GM06990 (cell line): Measurements from ENCODE around the gene SLC46A1.
"Not testable (repeated sequence)": the region's sequence is repeated elsewhere in the genome, so short reads cannot be mapped to it uniquely, and the experiment has no call there.

Source experiments
- DNase-seq: peaks from one replicate; pipeline ENCODE4 v3.0.0-alpha.2; 2011; ENCODE audit not compliant: insufficient read length; ENCODE audit errors: extremely low read depth
- H3K27me3 ChIP-seq: replicated peaks from 2 replicates; pipeline ENCODE4 v1.6.0; 2011; ENCODE audit warnings: low read length; ENCODE audit not compliant: control insufficient read depth, insufficient read depth
- H3K36me3 ChIP-seq: 2 replicates; pipeline ENCODE4 v1.5.1; 2011; ENCODE audit warnings: low read length; ENCODE audit not compliant: control insufficient read depth, insufficient read depth
- H3K4me3 ChIP-seq: replicated peaks from 2 replicates; pipeline ENCODE4 v1.5.1; 2011; ENCODE audit warnings: low read depth, mild to moderate bottlenecking, control low read depth, low read length
- CTCF ChIP-seq: IDR thresholded peaks from 2 replicates; pipeline ENCODE4 v1.5.1; 2011; ENCODE audit warnings: low read length, control low read depth, mild to moderate bottlenecking, inconsistent platforms; ENCODE audit not compliant: insufficient read depth, poor library complexity, severe bottlenecking

SLC46A1 gene

GRCh38 chr17:28405632-28406472 lies at the start of gene SLC46A1:
Gene SLC46A1, minus strand, starts transcription at chr17:28406212. Its CDS starts 98 bp downstream, at chr17:28406114.
- no peaks in the 10 kb centered on the region for H3K36me3 ChIP-seq
- no peak for TF ChIP-seq CTCF
- peak; percentile 77 for DNase-seq
- peak within 1 kb of the TSS; percentile 78 for H3K4me3 ChIP-seq
- no peaks in the 10 kb centered on the region for H3K27me3 ChIP-seq

- no peak overlapping the region for H3K4me3 ChIP-seq
- no peak for DNase-seq
- H3K27me3 ChIP-seq = no peaks in the 10 kb centered on the region
- no peak for TF ChIP-seq CTCF
- H3K36me3 ChIP-seq = no peaks in the 10 kb centered on the region
Observed at GRCh38 chr17:28449859-28450258, 43.8 kb upstream of the SLC46A1 start.

GRCh38 chr17:28447396-28447760 lies 41.4 kb upstream of the SLC46A1 start:
- H3K27me3 ChIP-seq = no peaks in the 10 kb centered on the region
- no peak for TF ChIP-seq CTCF
- DNase-seq = no peak
- H3K36me3 ChIP-seq = no peaks in the 10 kb centered on the region
- no peak overlapping the region for H3K4me3 ChIP-seq

- Histone ChIP-seq H3K36me3 (no peaks in the 10 kb centered on the region), H3K27me3 (no peaks in the 10 kb centered on the region), H3K4me3 (no peak overlapping the region)
- no peak for TF ChIP-seq CTCF
- no peak for DNase-seq
Observed at GRCh38 chr17:28446716-28447395, 40.8 kb upstream of the SLC46A1 start.

GRCh38 chr17:28443901-28444638 lies 38.1 kb upstream of the SLC46A1 start:
- Histone ChIP-seq H3K36me3 (no peaks in the 10 kb centered on the region), H3K27me3 (no peaks in the 10 kb centered on the region), H3K4me3 (no peak overlapping the region)
- DNase-seq = no peak
- TF ChIP-seq CTCF = no peak

- H3K36me3 ChIP-seq, DNase-seq: not testable (repeated sequence)
Observed at GRCh38 chr17:28434326-28434725, 28.3 kb upstream of the SLC46A1 start.

More at GRCh38 chr17:28434326-28434725, 28.3 kb upstream of the SLC46A1 start:
- H3K4me3 ChIP-seq, H3K27me3 ChIP-seq: not testable (repeated sequence)
